Gastroesophageal sphincter (tissue), 3 donors: ENCODE measurements around the gene SGPP1.

Experiments used
- CTCF ChIP-seq, 4 experiments: fragments of 200-600 bp in 2 of 4; fragments of 450-650 bp in 2 of 4; sonication (generic) in 1 of 4; IDR thresholded peaks; one replicate each; pipeline ENCODE4 v1.5.1; 2017 to 2019; ENCODE audit warnings: antibody characterized with exemption in 4 of 4, mild to moderate bottlenecking in 2 of 4, moderate library complexity in 2 of 4
- POLR2A ChIP-seq, 2 donors: fragments of 450-650 bp; IDR thresholded peaks; one replicate each; pipeline ENCODE4 v1.6.1; 2017; ENCODE audit warnings: antibody characterized with exemption in 2 of 2, mild to moderate bottlenecking in 2 of 2, moderate library complexity in 1 of 2
- POLR2AphosphoS5 ChIP-seq: sonication (generic); formaldehyde crosslinking; IDR thresholded peaks from one replicate; pipeline ENCODE4 v1.6.1; 2017; ENCODE audit warnings: antibody characterized with exemption

DNA sequence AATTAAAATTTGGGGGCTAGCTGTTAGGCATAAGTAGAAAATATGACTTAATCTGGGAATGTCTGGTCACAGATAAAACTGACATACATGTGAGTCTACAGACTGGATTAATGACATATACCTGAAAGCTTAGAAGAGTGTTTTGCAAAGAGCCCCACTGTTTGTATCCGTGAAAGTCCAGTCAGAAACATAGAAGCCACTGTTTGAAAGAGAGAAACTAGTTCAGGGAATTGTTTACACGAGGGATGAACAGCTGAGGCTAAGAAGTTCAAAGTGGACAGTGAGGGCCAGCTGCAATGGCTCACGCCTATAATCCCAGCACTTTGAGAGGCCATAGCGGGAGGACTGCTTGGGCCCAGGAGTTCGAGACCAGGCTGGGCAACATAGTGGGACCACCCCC, 36.2 kb upstream of the SGPP1 start:
- no peak for TF ChIP-seq POLR2AphosphoS5
- TF ChIP-seq CTCF (IDR thresholded peaks at IDR 0.05), result no peak
- TF ChIP-seq POLR2A (IDR thresholded peaks at IDR 0.05), result no peak
